Measurements from ENCODE around the gene FBXL14.

GRCh38 chr12:1588575-1588947, 5.8 kb downstream of the FBXL14 start:
- TF ChIP-seq, protein P1, sequence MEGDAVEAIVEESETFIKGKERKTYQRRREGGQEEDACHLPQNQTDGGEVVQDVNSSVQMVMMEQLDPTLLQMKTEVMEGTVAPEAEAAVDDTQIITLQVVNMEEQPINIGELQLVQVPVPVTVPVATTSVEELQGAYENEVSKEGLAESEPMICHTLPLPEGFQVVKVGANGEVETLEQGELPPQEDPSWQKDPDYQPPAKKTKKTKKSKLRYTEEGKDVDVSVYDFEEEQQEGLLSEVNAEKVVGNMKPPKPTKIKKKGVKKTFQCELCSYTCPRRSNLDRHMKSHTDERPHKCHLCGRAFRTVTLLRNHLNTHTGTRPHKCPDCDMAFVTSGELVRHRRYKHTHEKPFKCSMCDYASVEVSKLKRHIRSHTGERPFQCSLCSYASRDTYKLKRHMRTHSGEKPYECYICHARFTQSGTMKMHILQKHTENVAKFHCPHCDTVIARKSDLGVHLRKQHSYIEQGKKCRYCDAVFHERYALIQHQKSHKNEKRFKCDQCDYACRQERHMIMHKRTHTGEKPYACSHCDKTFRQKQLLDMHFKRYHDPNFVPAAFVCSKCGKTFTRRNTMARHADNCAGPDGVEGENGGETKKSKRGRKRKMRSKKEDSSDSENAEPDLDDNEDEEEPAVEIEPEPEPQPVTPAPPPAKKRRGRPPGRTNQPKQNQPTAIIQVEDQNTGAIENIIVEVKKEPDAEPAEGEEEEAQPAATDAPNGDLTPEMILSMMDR (conservative IDR thresholded peaks at IDR 0.05 in 1 of 2, IDR thresholded peaks at IDR 0.05 in 1 of 2; ENCODE audit: extremely low read depth in 1 of 2, insufficient read depth in 1 of 2, low read depth in 1 of 2, low read length in 2 of 2) = no peak
- TF ChIP-seq EZH2 (IDR thresholded peaks at IDR 0.05; ENCODE audit: borderline replicate concordance, low read length) = no peak
